Measurements from ENCODE around the gene B3GALT4. TPM values are rescaled to one million over a fixed set of nuclear protein-coding genes. Genes with fewer than 3 reads are reported as not detected.

B3GALT4 gene
- total RNA-seq, 4 donors from 2014 or later: 7.3 to 20.7 (median 16.9) TPM

GRCh38 chr6:33279257-33279695, 2.4 kb downstream of the B3GALT4 start:
- TF ChIP-seq CTCF (IDR thresholded peaks at IDR 0.05; ENCODE audit: low read depth): no peak

DNA sequence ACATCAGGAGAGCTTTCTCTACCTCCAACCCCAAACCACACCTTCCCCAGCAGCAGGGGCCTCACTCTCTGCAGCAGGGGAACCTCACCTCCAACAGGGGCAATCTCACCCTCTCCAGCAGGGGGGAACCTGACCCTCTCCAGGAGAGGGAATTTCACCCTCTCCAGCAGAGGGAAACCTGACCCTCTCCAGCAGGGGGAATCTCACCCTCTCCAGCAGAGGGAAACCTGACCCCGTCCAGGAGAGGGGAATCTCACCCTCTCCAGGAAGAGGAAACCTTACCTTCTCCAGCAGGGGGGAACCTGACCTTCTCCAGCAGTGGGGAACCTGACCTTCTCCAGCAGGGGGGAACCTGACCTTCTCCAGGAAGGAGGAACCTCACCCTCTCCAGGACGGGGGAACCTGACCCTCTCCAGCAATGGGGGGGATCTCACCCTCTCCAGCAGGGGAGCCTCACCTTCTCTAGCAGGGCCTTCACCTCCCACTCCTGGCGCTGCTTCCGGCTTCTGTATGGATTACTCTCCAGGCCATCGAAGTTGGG, 3.1 kb downstream of the B3GALT4 start:
- TF ChIP-seq CTCF (IDR thresholded peaks at IDR 0.05; ENCODE audit: low read depth): no peak

DNA sequence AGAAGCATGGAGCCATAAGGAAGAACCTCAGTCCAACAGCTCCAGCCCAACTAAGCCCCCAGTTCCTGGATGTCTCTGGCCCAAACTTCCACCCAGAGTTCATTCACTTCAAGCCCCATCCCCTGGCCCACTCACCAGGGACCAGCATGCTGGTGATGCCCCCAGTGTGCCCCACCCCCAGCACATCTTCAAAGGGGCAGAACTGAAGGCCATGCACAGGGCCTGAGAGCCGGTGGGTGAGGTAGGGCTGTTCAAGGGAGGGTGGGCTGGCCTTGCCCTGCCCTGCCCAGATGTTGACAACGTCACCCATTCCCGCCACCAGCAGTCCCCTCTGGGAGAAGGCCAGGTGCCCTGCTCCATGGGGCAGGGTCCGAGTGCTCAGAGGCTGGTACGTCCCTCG, 3.6 kb downstream of the B3GALT4 start:
- TF ChIP-seq CTCF (IDR thresholded peaks at IDR 0.05; ENCODE audit: low read depth): no peak

DNA sequence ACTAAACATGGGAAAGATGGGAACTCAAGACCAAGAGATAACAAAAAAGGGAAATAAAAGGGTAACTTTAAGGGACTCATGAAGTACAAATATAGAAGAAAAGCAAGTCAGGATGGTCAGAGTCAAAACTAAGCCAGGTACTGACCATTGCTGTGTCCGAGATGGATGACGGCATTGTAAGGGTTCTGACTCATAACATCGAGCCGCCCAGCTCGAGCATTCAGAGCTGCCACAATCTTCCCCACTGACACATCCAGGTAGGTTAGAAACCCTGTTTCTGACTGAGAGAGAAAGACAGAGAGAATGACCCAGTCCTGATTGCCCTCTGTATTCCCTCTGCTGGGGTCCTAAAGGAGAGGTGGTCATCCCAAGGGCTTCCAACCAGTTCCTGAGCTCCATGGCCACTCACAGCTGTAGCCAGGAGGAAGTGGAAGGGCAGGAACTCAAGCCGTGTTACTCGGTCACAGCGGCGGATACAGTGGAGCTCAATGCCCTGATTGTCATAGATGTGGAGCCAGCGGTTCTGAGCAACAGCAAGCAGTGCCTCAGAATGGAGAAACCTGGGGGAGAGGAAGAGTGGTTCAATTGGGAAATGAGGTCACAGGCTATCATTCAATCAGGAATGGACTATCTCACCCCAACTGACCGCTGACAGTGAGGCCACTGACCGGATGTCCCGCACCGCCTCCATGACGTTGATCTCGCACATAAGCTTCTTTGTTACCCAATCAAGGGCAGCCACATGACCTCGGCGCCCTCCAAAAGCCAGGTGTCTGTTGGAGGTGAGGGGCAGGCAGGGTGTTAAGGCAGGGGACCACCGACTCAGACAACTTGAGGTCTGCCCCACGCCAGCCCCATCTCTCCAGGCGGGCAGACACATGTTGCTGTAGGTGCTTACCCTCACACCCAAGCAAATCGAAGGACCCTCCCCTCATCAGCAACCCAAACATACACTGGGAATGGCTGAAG, 10.3 kb downstream of the B3GALT4 start:
- no peak for TF ChIP-seq CTCF (IDR thresholded peaks at IDR 0.05; ENCODE audit: low read depth)

- TF ChIP-seq CTCF (IDR thresholded peaks at IDR 0.05; ENCODE audit: low read depth): no peak
These were observed 11.4 kb downstream of the B3GALT4 start for GRCh38 chr6:33288141-33288920.

- no peak for TF ChIP-seq CTCF (IDR thresholded peaks at IDR 0.05; ENCODE audit: low read depth)
These were observed 12.2 kb downstream of the B3GALT4 start, which contains the start of the genes PFDN6 and WDR46 for GRCh38 chr6:33288921-33289783. PFDN6 (plus strand) TSS chr6:33289601; CDS start chr6:33289857, 256 bp downstream. WDR46 (minus strand) TSS chr6:33289239; CDS start chr6:33289170, 69 bp downstream.
